GM19467 (cell line): ENCODE data around the gene KCNN4.

Experiments used
- ATAC-seq: cut with Tn5 transposase; IDR thresholded peaks from one replicate; pipeline ENCODE4 v1.9.1; 2021; ENCODE audit warnings: mild to moderate bottlenecking, moderate library complexity; ENCODE audit not compliant: unreplicated experiment

KCNN4 gene

GRCh38 chr19:43721469-43722048, 59.2 kb downstream of the KCNN4 start:
- ATAC-seq = no peak

DNA sequence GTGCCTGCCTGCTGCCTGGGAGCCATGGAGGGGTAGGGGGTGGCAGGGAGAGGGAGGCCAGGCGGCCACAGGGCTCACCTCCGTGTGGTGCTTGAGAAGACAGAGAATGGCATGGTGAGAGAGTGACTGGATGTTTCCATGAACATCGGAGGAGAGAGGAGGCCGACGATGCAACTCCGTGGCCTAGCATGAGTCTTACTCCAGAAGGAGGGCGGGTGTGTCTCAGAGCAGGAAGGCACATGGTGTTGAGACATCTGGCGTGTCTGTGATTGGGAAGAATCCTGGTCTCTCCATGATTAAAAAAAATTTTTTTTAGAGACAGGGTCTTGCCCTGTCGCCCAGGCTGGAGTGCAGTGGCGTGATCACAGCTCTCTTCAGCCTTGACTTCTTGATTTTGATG, 59.8 kb downstream of the KCNN4 start:
- no peak for ATAC-seq

DNA sequence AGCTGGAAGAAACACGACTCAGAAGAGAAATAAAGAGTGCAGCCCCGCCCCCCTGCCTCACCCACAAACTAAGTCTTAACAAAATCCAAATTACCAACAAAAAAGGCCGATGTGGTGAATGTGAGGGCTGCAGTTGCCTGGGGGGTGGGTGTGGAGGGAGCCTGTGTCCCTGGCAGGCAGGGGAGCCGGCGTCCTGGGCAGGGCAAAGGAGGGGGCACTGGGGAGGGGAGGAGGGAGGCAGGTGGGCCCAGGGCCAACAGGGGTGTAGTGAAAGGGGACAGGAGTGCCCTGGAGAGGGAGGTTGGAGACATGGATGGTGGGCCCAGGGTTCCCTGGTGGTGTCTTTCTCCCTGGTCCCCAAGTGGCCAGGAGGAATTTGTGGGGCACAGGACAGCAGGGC, 60.9 kb downstream of the KCNN4 start:
- ATAC-seq = no peak

GRCh38 chr19:43719378-43719868, 61.4 kb downstream of the KCNN4 start:
- ATAC-seq = no peak

GRCh38 chr19:43718627-43719377, 62.0 kb downstream of the KCNN4 start:
- no peak for ATAC-seq
